Testis (tissue), 5 donors: ENCODE results near the gene RNU4-1. TPM values are rescaled to one million over a fixed set of nuclear protein-coding genes. Genes with fewer than 3 reads are reported as not detected.
"Not testable (repeated sequence)": the region's sequence is repeated elsewhere in the genome, so short reads cannot be mapped to it uniquely, and the experiment has no call there.

ENCODE experiments used
- DNase-seq: peaks from one replicate; pipeline ENCODE4 v3.0.0-alpha.2; 2019
- H3K27ac ChIP-seq, 2 donors: fragments of 200-600 bp; sonication (generic); one replicate each; pipeline ENCODE4 v1.5.1; 2019
- H3K27me3 ChIP-seq: fragments of 200-600 bp; sonication (generic); one replicate; pipeline ENCODE4 v1.5.1; 2019
- H3K36me3 ChIP-seq: fragments of 200-600 bp; sonication (generic); one replicate; pipeline ENCODE4 v1.5.1; 2017; ENCODE audit warnings: low read depth; ENCODE audit errors: missing control alignments
- H3K4me1 ChIP-seq: fragments of 200-600 bp; sonication (generic); one replicate; pipeline ENCODE4 v1.5.1; 2019
- H3K4me3 ChIP-seq, 2 donors: fragments of 200-600 bp; sonication (generic); one replicate each; pipeline ENCODE4 v1.5.1; 2017 to 2019
- H3K9me3 ChIP-seq: fragments of 200-600 bp; sonication (generic); one replicate; pipeline ENCODE4 v1.5.1; 2017
- CTCF ChIP-seq, 3 experiments: fragments of 450-650 bp in 2 of 3; fragments of 200-600 bp in 1 of 3; sonication (generic) in 1 of 3; IDR thresholded peaks; one replicate each; pipeline ENCODE4 v1.5.1; 2016 to 2019; ENCODE audit warnings: antibody characterized with exemption in 3 of 3, mild to moderate bottlenecking in 2 of 3, moderate library complexity in 1 of 3
- POLR2A ChIP-seq: fragments of 450-650 bp; IDR thresholded peaks from one replicate; pipeline ENCODE4 v1.6.1; 2017; ENCODE audit warnings: antibody characterized with exemption, mild to moderate bottlenecking, moderate library complexity
- WGBS, 2 donors: methylation state at CpG; one replicate each; pipeline ENCODE4 v1.1.5; 2018; 5-methylcytosine and 5-hydroxymethylcytosine counted together
- intact Hi-C: fragments of 100-400 bp; cut with DNase I; formaldehyde crosslinking; loops from one replicate; pipeline ENCODE4 v1.15.1; 2023; ENCODE audit warnings: low total_unique reads
- long read RNA-seq, 2 donors: transcript quantifications; one replicate each; lab custom pipeline, GENCODE V29; 2026
- polyA plus RNA-seq: library from polyadenylated mRNA; stranded (reverse); fragments of 350-450 nt; fragmentation: Illumina TruSeq; extraction: RNeasy Lipid Tissue Mini Kit (QIAGEN cat#74804); gene quantifications from one replicate; pipeline ENCODE4 v1.2.3, GENCODE V29; 2014; ENCODE audit warnings: low read depth, low replicate concordance; ENCODE audit not compliant: insufficient read depth
- total RNA-seq, 2 donors: library from RNA; depleted of rRNA; stranded (reverse); fragments of >200 nt; gene quantifications; one replicate each; pipeline ENCODE4 v1.2.3, GENCODE V29; 2016

Gene RNU4-1
- total RNA-seq (under 1 TPM; under 0.01 TPM), polyA plus RNA-seq (not detected)
- long read RNA-seq, donor 1, partial matches to known transcripts: 19 of 21 reads
- long read RNA-seq, donor 1, other reads (novel, unspliced or antisense): 0 of 21 reads
- long read RNA-seq, donor 2: 0 reads

- TF ChIP-seq CTCF (IDR thresholded peaks at IDR 0.05) (no peak), POLR2A (peak; percentile 8)
- intact Hi-C loops: no loop called here
- Histone ChIP-seq H3K4me1 (peaks cover 6% of the 10 kb centered on the region), H3K27me3 (no peaks in the 10 kb centered on the region), H3K9me3 (no peaks in the 10 kb centered on the region), H3K27ac (peak within 1 kb of the TSS; percentile 97 to 98), H3K4me3 (peak within 1 kb of the TSS; percentile 59 to 73), H3K36me3 (no peaks in the 10 kb centered on the region)
- 0 to 1% methylated on average over 29 of the region's 29 CpGs for WGBS, 2 donors
- peak; percentile 90 for DNase-seq
Observed at GRCh38 chr12:120292661-120293531, at the start of gene RNU4-1. TSS of gene RNU4-1 (minus strand) at chr12:120293237.

- no peak for DNase-seq
- 29 to 43% methylated on average over 28 to 30 of the region's 30 CpGs for WGBS, 2 donors
- TF ChIP-seq CTCF (IDR thresholded peaks at IDR 0.05): no peak
- TF ChIP-seq POLR2A: no peak
- H3K27ac ChIP-seq: peak overlapping the region in 1 of 2 donors; percentile 55
- no peaks in the 10 kb centered on the region for H3K9me3 ChIP-seq
- no peaks in the 10 kb centered on the region for H3K27me3 ChIP-seq
- H3K4me3 ChIP-seq: no peak overlapping the region
- intact Hi-C loops: no loop called here
- no peaks in the 10 kb centered on the region for H3K36me3 ChIP-seq
- H3K4me1 ChIP-seq: peaks cover 9% of the 10 kb centered on the region
Observed at GRCh38 chr12:120342175-120343038, 49.4 kb upstream of the RNU4-1 start.

- no peaks in the 10 kb centered on the region for H3K9me3 ChIP-seq
- H3K27me3 ChIP-seq: no peaks in the 10 kb centered on the region
- TF ChIP-seq POLR2A: no peak
- TF ChIP-seq CTCF (IDR thresholded peaks at IDR 0.05): no peak
- no peak overlapping the region for H3K4me3 ChIP-seq
- peaks cover 9% of the 10 kb centered on the region for H3K4me1 ChIP-seq
- no peaks in the 10 kb centered on the region for H3K36me3 ChIP-seq
- WGBS, 2 donors: 96% methylated on average over 4 of the region's 4 CpGs
- no peak for DNase-seq
- H3K27ac ChIP-seq: no peak overlapping the region
- intact Hi-C loops: no loop called here
Observed at GRCh38 chr12:120339256-120339655, 46.2 kb upstream of the RNU4-1 start.

GRCh38 chr12:120337730-120338129 is 44.7 kb upstream of the RNU4-1 start:
- Histone ChIP-seq H3K27me3 (no peaks in the 10 kb centered on the region), H3K4me3 (no peak overlapping the region), H3K9me3 (no peaks in the 10 kb centered on the region), H3K4me1 (peaks cover 9% of the 10 kb centered on the region), H3K27ac (no peak overlapping the region), H3K36me3 (no peaks in the 10 kb centered on the region)
- intact Hi-C loops: no loop called here
- 84 to 94% methylated on average over 2 of the region's 2 CpGs for WGBS, 2 donors
- TF ChIP-seq CTCF (IDR thresholded peaks at IDR 0.05): no peak
- no peak for TF ChIP-seq POLR2A
- no peak for DNase-seq

GRCh38 chr12:120336392-120336791 is 43.4 kb upstream of the RNU4-1 start:
- DNase-seq, H3K9me3 ChIP-seq, H3K4me1 ChIP-seq, H3K27me3 ChIP-seq, H3K27ac ChIP-seq, intact Hi-C loops, H3K4me3 ChIP-seq, H3K36me3 ChIP-seq: not testable (repeated sequence)
- WGBS, 2 donors: 93 to 96% methylated on average over 2 of the region's 2 CpGs
